H9 (cell line): ENCODE results near the gene SLC17A7. TPM values are rescaled to one million over a fixed set of nuclear protein-coding genes. Genes with fewer than 3 reads are reported as not detected.

Experiments
- DNase-seq: peaks from one replicate; pipeline ENCODE4 v3.0.0-alpha.2; 2017
- H2AFZ ChIP-seq: one replicate; pipeline ENCODE4 v1.6.1; 2013; ENCODE audit warnings: mild to moderate bottlenecking, low read length, control low read depth, moderate library complexity
- H2AK5ac ChIP-seq: 2 replicates; pipeline ENCODE4 v1.6.1; 2013; ENCODE audit warnings: low read length, control low read depth, mixed read lengths; ENCODE audit not compliant: insufficient read length
- H2BK120ac ChIP-seq: one replicate; pipeline ENCODE4 v1.6.1; 2013; ENCODE audit warnings: low read depth, mild to moderate bottlenecking, low read length, control low read depth, inconsistent platforms; ENCODE audit not compliant: poor library complexity, severe bottlenecking
- H2BK12ac ChIP-seq: 2 replicates; pipeline ENCODE4 v1.6.1; 2013; ENCODE audit warnings: low read length, control low read depth, mixed read lengths, low read depth; ENCODE audit not compliant: insufficient read length
- H2BK15ac ChIP-seq: 2 replicates; pipeline ENCODE4 v1.6.1; 2013; ENCODE audit warnings: low read depth, low read length, control low read depth
- H2BK20ac ChIP-seq: one replicate; pipeline ENCODE4 v1.6.1; 2013; ENCODE audit warnings: low read depth, mild to moderate bottlenecking, low read length, control low read depth, inconsistent platforms; ENCODE audit not compliant: poor library complexity, severe bottlenecking
- H2BK5ac ChIP-seq: 2 replicates; pipeline ENCODE4 v1.6.1; 2013; ENCODE audit warnings: low read length, control low read depth, mixed read lengths; ENCODE audit not compliant: insufficient read length
- H3K14ac ChIP-seq: 2 replicates; pipeline ENCODE4 v1.6.1; 2013; ENCODE audit warnings: low read length, control low read depth; ENCODE audit not compliant: insufficient read depth
- H3K18ac ChIP-seq: 2 replicates; pipeline ENCODE4 v1.6.1; 2013; ENCODE audit warnings: low read depth, mild to moderate bottlenecking, mixed read lengths, low read length, control low read depth; ENCODE audit not compliant: insufficient read length
- H3K23ac ChIP-seq: 2 replicates; pipeline ENCODE4 v1.6.1; 2013; ENCODE audit warnings: low read length, control low read depth, mixed read lengths, low read depth; ENCODE audit not compliant: insufficient read length
- H3K23me2 ChIP-seq: 2 replicates; pipeline ENCODE4 v1.6.1; 2013; ENCODE audit warnings: low read depth, mild to moderate bottlenecking, mixed read lengths, low read length, control low read depth; ENCODE audit not compliant: insufficient read length, poor library complexity, severe bottlenecking
- H3K27ac ChIP-seq: 2 replicates; pipeline ENCODE4 v1.5.1; 2013; ENCODE audit warnings: low read length, control low read depth, mixed read lengths, low read depth; ENCODE audit not compliant: insufficient read length
- H3K27me3 ChIP-seq: 2 replicates; pipeline ENCODE4 v1.6.1; 2013; ENCODE audit warnings: low read length, control low read depth, inconsistent platforms; ENCODE audit not compliant: insufficient read depth
- H3K4ac ChIP-seq: 2 replicates; pipeline ENCODE4 v1.6.1; 2013; ENCODE audit warnings: low read depth, mild to moderate bottlenecking, control low read depth, inconsistent platforms, low read length, moderate library complexity
- H3K4me1 ChIP-seq: 2 replicates; pipeline ENCODE4 v1.6.1; 2013; ENCODE audit warnings: low read length, control low read depth, inconsistent platforms; ENCODE audit not compliant: insufficient read depth
- H3K4me2 ChIP-seq: 2 replicates; pipeline ENCODE4 v1.6.1; 2013; ENCODE audit warnings: low read length, control low read depth, mixed read lengths; ENCODE audit not compliant: insufficient read length, insufficient read depth
- H3K56ac ChIP-seq: 2 replicates; pipeline ENCODE4 v1.6.1; 2013; ENCODE audit warnings: low read depth, mild to moderate bottlenecking, mixed read lengths, low read length, control low read depth; ENCODE audit not compliant: insufficient read length
- H3K79me1 ChIP-seq: 2 replicates; pipeline ENCODE4 v1.6.1; 2013; ENCODE audit warnings: low read depth, mild to moderate bottlenecking, moderate library complexity, low read length, control low read depth, inconsistent platforms; ENCODE audit not compliant: insufficient read depth, poor library complexity, severe bottlenecking
- H3K79me2 ChIP-seq: 2 replicates; pipeline ENCODE4 v1.6.1; 2013; ENCODE audit warnings: low read length, control low read depth, inconsistent platforms; ENCODE audit not compliant: insufficient read depth
- H3K9ac ChIP-seq: 2 replicates; pipeline ENCODE4 v1.6.1; 2013; ENCODE audit warnings: low read length, control low read depth, mixed read lengths; ENCODE audit not compliant: insufficient read length; ENCODE audit errors: extremely low read depth
- H3K9me3 ChIP-seq: one replicate; pipeline ENCODE4 v1.6.1; 2013; ENCODE audit warnings: low read depth, low read length, inconsistent platforms; ENCODE audit not compliant: control insufficient read depth
- H3T11ph ChIP-seq: one replicate; pipeline ENCODE4 v1.6.1; 2013; ENCODE audit warnings: mild to moderate bottlenecking, low read length, control low read depth, inconsistent platforms
- H4K20me1 ChIP-seq: one replicate; pipeline ENCODE4 v1.6.1; 2013; ENCODE audit not compliant: control insufficient read depth, insufficient read length, insufficient read depth
- H4K5ac ChIP-seq: 2 replicates; pipeline ENCODE4 v1.6.1; 2013; ENCODE audit warnings: low read depth, mild to moderate bottlenecking, mixed read lengths, low read length, control low read depth; ENCODE audit not compliant: insufficient read length
- H4K8ac ChIP-seq: replicated peaks from 2 replicates; pipeline ENCODE4 v1.6.1; 2013; ENCODE audit warnings: low read length, control low read depth, mixed read lengths, low read depth; ENCODE audit not compliant: insufficient read length
- H4K91ac ChIP-seq: 2 replicates; pipeline ENCODE4 v1.6.1; 2013; ENCODE audit warnings: low read depth, mild to moderate bottlenecking, moderate library complexity, mixed read lengths, low read length, control low read depth; ENCODE audit not compliant: insufficient read length
- H3K27ac Mint-ChIP-seq, 3 experiments: 2 replicates in 2 of 3; 3 replicates in 1 of 3; pipeline ENCODE4 v1.8.0; 2020 to 2021; ENCODE audit warnings: mixed read lengths in 3 of 3, mild to moderate bottlenecking in 1 of 3, moderate library complexity in 1 of 3
- H3K27me3 Mint-ChIP-seq: 2 replicates; pipeline ENCODE4 v1.8.0; 2021; ENCODE audit warnings: low read depth, mild to moderate bottlenecking, moderate library complexity, mixed read lengths
- H3K36me3 Mint-ChIP-seq, 3 experiments: 2 replicates in 2 of 3; 3 replicates in 1 of 3; pipeline ENCODE4 v1.8.0; 2020 to 2021; ENCODE audit warnings: low read depth in 3 of 3, mixed read lengths in 3 of 3; ENCODE audit not compliant: insufficient read depth in 1 of 3
- H3K4me1 Mint-ChIP-seq, 2 experiments: 2 replicates each; pipeline ENCODE4 v1.8.0; 2020; ENCODE audit warnings: mixed read lengths in 2 of 2
- H3K4me3 Mint-ChIP-seq, 2 experiments: 2 replicates in 1 of 2; 3 replicates in 1 of 2; pipeline ENCODE4 v1.8.0; 2020 to 2021; ENCODE audit warnings: mild to moderate bottlenecking in 2 of 2, mixed read lengths in 2 of 2, moderate library complexity in 1 of 2
- H3K9me3 Mint-ChIP-seq, 2 experiments: 2 replicates in 1 of 2; 3 replicates in 1 of 2; pipeline ENCODE4 v1.8.0; 2020; ENCODE audit warnings: mild to moderate bottlenecking in 2 of 2, mixed read lengths in 2 of 2, moderate library complexity in 1 of 2
- CTCF ChIP-seq: fragments of 200-600 bp; sonication (generic); conservative IDR thresholded peaks from 3 replicates; pipeline ENCODE4 v1.8.0; 2021; ENCODE audit warnings: antibody characterized with exemption, mild to moderate bottlenecking
- WGBS: extraction: QIAGEN DNeasy Blood & Tissue Kit; methylation state at CpG from one replicate; pipeline ENCODE4 v1.1.7; 2013; ENCODE audit warnings: missing lambda C conversion rate, low lambda C conversion rate, mixed read lengths; ENCODE audit not compliant: insufficient read length; ENCODE audit errors: extremely low coverage; 5-methylcytosine and 5-hydroxymethylcytosine counted together
- total RNA-seq: library from RNA; stranded (reverse); gene quantifications from 2 replicates; pipeline ENCODE4 v1.2.1, GENCODE V29; 2021

Gene SLC17A7
- total RNA-seq, 1 experiment from 2014 or later, result 1.3 TPM

GRCh38 chr19:49383599-49383998, 57.7 kb downstream of the SLC17A7 start:
- peaks cover 7% of the 10 kb centered on the region for H3K27me3 Mint-ChIP-seq
- H3K4ac ChIP-seq, result no peak overlapping the region
- no peak overlapping the region for H4K91ac ChIP-seq
- no peak for TF ChIP-seq CTCF
- no peaks in the 10 kb centered on the region for H3K79me1 ChIP-seq
- no peak overlapping the region for H2BK20ac ChIP-seq
- H2BK12ac ChIP-seq, result no peak overlapping the region
- H3K14ac ChIP-seq, result no peak overlapping the region
- no peak overlapping the region for H3K56ac ChIP-seq
- no peak overlapping the region for H3K4me3 Mint-ChIP-seq
- H4K20me1 ChIP-seq, result no peaks in the 10 kb centered on the region
- no peak overlapping the region for H2BK15ac ChIP-seq
- no peak overlapping the region for H3K18ac ChIP-seq
- H2BK120ac ChIP-seq, result no peak overlapping the region
- no peak overlapping the region for H4K5ac ChIP-seq
- DNase-seq, result no peak
- no peak overlapping the region for H3K23ac ChIP-seq
- no peak overlapping the region for H3K9ac ChIP-seq
- H3K4me1 ChIP-seq, result no peaks in the 10 kb centered on the region
- H3K27ac ChIP-seq, result no peak overlapping the region
- no peak overlapping the region for H3T11ph ChIP-seq
- H3K23me2 ChIP-seq, result no peaks in the 10 kb centered on the region
- no peak overlapping the region for H3K4me2 ChIP-seq
- H3K36me3 Mint-ChIP-seq, result peaks cover 2 to 6% (median 3%) of the 10 kb centered on the region in 3 experiments; a peak in 4 of 7 replicates
- H4K8ac ChIP-seq, result no peak overlapping the region
- no peaks in the 10 kb centered on the region for H3K27me3 ChIP-seq
- H3K27ac Mint-ChIP-seq, result no peak overlapping the region
- H3K79me2 ChIP-seq, result no peaks in the 10 kb centered on the region
- H3K9me3 Mint-ChIP-seq, result peaks cover 8 to 15% of the 10 kb centered on the region in 2 experiments
- no CpG with 5 or more reads among the region's 1 CpG for WGBS
- H3K9me3 ChIP-seq, result no peaks in the 10 kb centered on the region
- H2BK5ac ChIP-seq, result no peak overlapping the region
- H3K4me1 Mint-ChIP-seq, result peaks cover 0 to 9% of the 10 kb centered on the region in 2 experiments; a peak in 2 of 4 replicates
- H2AK5ac ChIP-seq, result no peak overlapping the region
- H2AFZ ChIP-seq, result no peak overlapping the region
